GM18868 (cell line): ENCODE measurements around the gene EDDM3A.
A peak's percentile ranks its signal among the peaks of the same experiment; 100 is the strongest.
"Not testable (repeated sequence)": the region's sequence is repeated elsewhere in the genome, so short reads cannot be mapped to it uniquely, and the experiment has no call there.

Experiments
- ATAC-seq: cut with Tn5 transposase; IDR thresholded peaks from one replicate; pipeline ENCODE4 v1.9.1; 2021; ENCODE audit warnings: mild to moderate bottlenecking, moderate library complexity; ENCODE audit not compliant: unreplicated experiment

The EDDM3A gene

GRCh38 chr14:20745571-20746358 is at the start of gene EDDM3A:
TSS of gene EDDM3A (plus strand) at chr14:20745887. CDS start at chr14:20747581, 1,694 bp downstream.
- ATAC-seq: no peak

GRCh38 chr14:20696764-20697163 is 48.9 kb upstream of the EDDM3A start:
- no peak for ATAC-seq

- peak; percentile 50 for ATAC-seq
Observed at GRCh38 chr14:20697273-20698017, 48.2 kb upstream of the EDDM3A start.

- no peak for ATAC-seq
Observed at GRCh38 chr14:20698018-20698329, 47.7 kb upstream of the EDDM3A start.

GRCh38 chr14:20698934-20699333 is 46.8 kb upstream of the EDDM3A start:
- no peak for ATAC-seq

GRCh38 chr14:20699931-20700330 is 45.8 kb upstream of the EDDM3A start:
- no peak for ATAC-seq

GRCh38 chr14:20700965-20701364 is 44.7 kb upstream of the EDDM3A start:
- ATAC-seq: not testable (repeated sequence)

- ATAC-seq: no peak
Observed at GRCh38 chr14:20706657-20707355, 38.9 kb upstream of the EDDM3A start.

GRCh38 chr14:20707622-20708021 is 38.1 kb upstream of the EDDM3A start:
- no peak for ATAC-seq

- no peak for ATAC-seq
Observed at GRCh38 chr14:20711261-20711660, 34.4 kb upstream of the EDDM3A start.

- no peak for ATAC-seq
Observed at GRCh38 chr14:20711685-20712084, 34.0 kb upstream of the EDDM3A start.

- ATAC-seq: no peak
Observed at GRCh38 chr14:20712904-20713303, 32.8 kb upstream of the EDDM3A start.

- ATAC-seq: no peak
Observed at GRCh38 chr14:20714593-20715250, 31.0 kb upstream of the EDDM3A start.

GRCh38 chr14:20719777-20720176 is 25.9 kb upstream of the EDDM3A start:
- ATAC-seq: no peak

- ATAC-seq: no peak
Observed at GRCh38 chr14:20720741-20721140, 24.9 kb upstream of the EDDM3A start.

GRCh38 chr14:20722016-20722415 is 23.7 kb upstream of the EDDM3A start:
- ATAC-seq: no peak

GRCh38 chr14:20723488-20723887 is 22.2 kb upstream of the EDDM3A start:
- ATAC-seq: no peak

GRCh38 chr14:20726121-20726520 is 19.6 kb upstream of the EDDM3A start:
- not testable (repeated sequence) for ATAC-seq

- no peak for ATAC-seq
Observed at GRCh38 chr14:20726531-20726930, 19.2 kb upstream of the EDDM3A start.

GRCh38 chr14:20730891-20731290 is 14.8 kb upstream of the EDDM3A start:
- no peak for ATAC-seq

- ATAC-seq: no peak
Observed at GRCh38 chr14:20732477-20732876, 13.2 kb upstream of the EDDM3A start.
